SK-N-SH (cell line): ENCODE results near the gene AHRR. TPM values are rescaled to one million over a fixed set of nuclear protein-coding genes. Genes with fewer than 3 reads are reported as not detected.
"Not testable (repeated sequence)": the region's sequence is repeated elsewhere in the genome, so short reads cannot be mapped to it uniquely, and the experiment has no call there.

Experiments used
- CTCF ChIA-PET: fragments of 300-600, 350-600 bp; formaldehyde crosslinking; extraction: SDS; loops from one replicate; lab custom pipeline; 2021; lab: Yijun Ruan, JAX
- POLR2A ChIA-PET: fragments of 350-600 bp; sonication (Branson Sonifier 250); formaldehyde crosslinking; extraction: SDS; loops from one replicate; lab custom pipeline; 2020; ENCODE audit warnings: antibody characterized with exemption, inconsistent platforms; lab: Yijun Ruan, JAX
- DNase-seq: peaks from one replicate; pipeline ENCODE4 v3.0.0; 2012
- H2AFZ ChIP-seq: fragments of 200-600 bp; sonication (generic); 2 replicates; pipeline ENCODE4 v1.8.1; 2016; ENCODE audit warnings: antibody characterized with exemption, mild to moderate bottlenecking, low read depth
- H3F3A ChIP-seq: fragments of 200-600 bp; sonication (generic); replicated peaks from 2 replicates; pipeline ENCODE3; 2016; ENCODE audit warnings: antibody characterized with exemption, mild to moderate bottlenecking; ENCODE audit not compliant: insufficient read depth
- H3K27ac ChIP-seq, 2 experiments: fragments of 200-500 bp in 1 of 2; fragments of 200-600 bp in 1 of 2; sonication (Bioruptor generic) in 1 of 2; sonication (generic), shearing (Covaris generic) in 1 of 2; 2 replicates each; pipeline versions ENCODE4 v1.5.1 to v1.6.1; 2014 to 2016; ENCODE audit warnings: low read depth in 2 of 2, inconsistent platforms in 1 of 2, low read length in 1 of 2, mild to moderate bottlenecking in 1 of 2, mixed read lengths in 1 of 2
- H3K27me3 ChIP-seq: fragments of 200-600 bp; sonication (generic), shearing (Covaris generic); 2 replicates; pipeline ENCODE4 v1.6.1; 2016; ENCODE audit warnings: mixed run types; ENCODE audit not compliant: insufficient read depth
- H3K36me3 ChIP-seq, 2 experiments: fragments of 200-500 bp in 1 of 2; fragments of 200-600 bp in 1 of 2; sonication (Bioruptor generic) in 1 of 2; sonication (generic) in 1 of 2; replicated peaks in 1 of 2; 2 replicates each; pipeline versions ENCODE3 to v1.5.1; 2014 to 2016; ENCODE audit warnings: low read length in 1 of 2, mild to moderate bottlenecking in 1 of 2; ENCODE audit not compliant: insufficient read depth in 2 of 2, control insufficient read depth in 1 of 2
- H3K4me1 ChIP-seq, 2 experiments: fragments of 200-500 bp in 1 of 2; fragments of 200-600 bp in 1 of 2; sonication (Bioruptor generic) in 1 of 2; sonication (generic), shearing (Covaris generic) in 1 of 2; 2 replicates each; pipeline versions ENCODE4 v1.5.1 to v1.6.1; 2014 to 2016; ENCODE audit warnings: low read depth in 1 of 2, low read length in 1 of 2, mixed run types in 1 of 2; ENCODE audit not compliant: insufficient read depth in 2 of 2, control insufficient read depth in 1 of 2
- H3K4me2 ChIP-seq: fragments of 200-600 bp; sonication (generic), shearing (Covaris generic); 2 replicates; pipeline ENCODE4 v1.6.1; 2017; ENCODE audit warnings: mixed run types
- H3K4me3 ChIP-seq, 2 experiments: fragments of 200-500 bp in 1 of 2; fragments of 200-600 bp in 1 of 2; sonication (Bioruptor generic) in 1 of 2; sonication (generic), shearing (Covaris generic) in 1 of 2; 2 replicates each; pipeline versions ENCODE4 v1.5.1 to v1.8.1; 2014 to 2016; ENCODE audit warnings: low read depth in 2 of 2, inconsistent platforms in 1 of 2, low read length in 1 of 2, mild to moderate bottlenecking in 1 of 2, mixed read lengths in 1 of 2, moderate library complexity in 1 of 2
- H3K79me2 ChIP-seq: fragments of 200-600 bp; sonication (generic); 2 replicates; pipeline ENCODE4 v1.8.1; 2017; ENCODE audit warnings: mild to moderate bottlenecking; ENCODE audit not compliant: insufficient read depth
- H3K9ac ChIP-seq: fragments of 200-600 bp; sonication (generic); 2 replicates; pipeline ENCODE4 v1.6.1; 2017; ENCODE audit warnings: mixed run types
- H3K9me2 ChIP-seq: fragments of 200-600 bp; sonication (generic); 2 replicates; pipeline ENCODE4 v1.6.1; 2017; ENCODE audit warnings: mixed run types
- H3K9me3 ChIP-seq: fragments of 200-600 bp; sonication (generic); 2 replicates; pipeline ENCODE4 v1.6.1; 2017; ENCODE audit warnings: mixed run types, mild to moderate bottlenecking, moderate library complexity
- H4K20me1 ChIP-seq: fragments of 200-600 bp; sonication (generic); 2 replicates; pipeline ENCODE4 v1.6.1; 2017; ENCODE audit warnings: mild to moderate bottlenecking, mixed run types; ENCODE audit not compliant: insufficient read depth
- ELF1 ChIP-seq: IDR thresholded peaks from 2 replicates; pipeline ENCODE4 v1.4.0; 2012
- EZH2phosphoT487 ChIP-seq: fragments of 200-600 bp; sonication (generic); IDR thresholded peaks from 2 replicates; pipeline ENCODE4 v1.6.1; 2017; ENCODE audit warnings: low read depth, mixed run types, mild to moderate bottlenecking, antibody characterized with exemption, moderate library complexity, borderline replicate concordance
- FOXJ3 ChIP-seq: sonication (generic); formaldehyde crosslinking; IDR thresholded peaks from 2 replicates; pipeline ENCODE4 v1.5.1; 2020; ENCODE audit warnings: mild to moderate bottlenecking, missing genetic modification reagents
- GABPA ChIP-seq: IDR thresholded peaks from 2 replicates; pipeline ENCODE4 v1.4.0; 2012; ENCODE audit warnings: low read depth, mild to moderate bottlenecking
- GATA2 ChIP-seq: sonication (generic); formaldehyde crosslinking; IDR thresholded peaks from 2 replicates; pipeline ENCODE4 v1.5.0; 2020; ENCODE audit warnings: mild to moderate bottlenecking, missing genetic modification reagents
- NFIC ChIP-seq: IDR thresholded peaks from 2 replicates; pipeline ENCODE4 v1.4.0; 2012; ENCODE audit warnings: borderline replicate concordance
- NRF1 ChIP-seq: IDR thresholded peaks from 2 replicates; pipeline ENCODE4 v1.6.1; 2012; ENCODE audit warnings: low read depth, mild to moderate bottlenecking, low read length
- POLR2AphosphoS5 ChIP-seq: IDR thresholded peaks from 2 replicates; pipeline ENCODE4 v1.6.1; 2012; ENCODE audit warnings: low read depth, low read length
- RCOR1 ChIP-seq: fragments of 150-350 bp; IDR thresholded peaks from 2 replicates; pipeline ENCODE4 v1.6.1; 2017; ENCODE audit warnings: antibody characterized with exemption, low read length
- RFX5 ChIP-seq: IDR thresholded peaks from 2 replicates; pipeline ENCODE4 v1.6.1; 2012; ENCODE audit warnings: mild to moderate bottlenecking, improper control_type of control experiment, low read length
- RXRA ChIP-seq: IDR thresholded peaks from 2 replicates; pipeline ENCODE4 v1.4.0; 2012; ENCODE audit warnings: low read depth, mild to moderate bottlenecking, borderline replicate concordance
- TCF12 ChIP-seq: IDR thresholded peaks from 2 replicates; pipeline ENCODE4 v1.4.0; 2012
- TEAD4 ChIP-seq: IDR thresholded peaks from 2 replicates; pipeline ENCODE4 v1.4.0; 2012; ENCODE audit warnings: mild to moderate bottlenecking, borderline replicate concordance; ENCODE audit not compliant: insufficient read depth
- YY1 ChIP-seq: IDR thresholded peaks from 2 replicates; pipeline ENCODE4 v1.4.0; 2012; ENCODE audit warnings: low read depth, mild to moderate bottlenecking
- ZBTB33 ChIP-seq: IDR thresholded peaks from 2 replicates; pipeline ENCODE4 v1.4.0; 2012; ENCODE audit warnings: low read depth, borderline replicate concordance
- WGBS: methylation state at CpG from one replicate; pipeline ENCODE4 v1.1.6; 2017; ENCODE audit warnings: low lambda C conversion rate; 5-methylcytosine and 5-hydroxymethylcytosine counted together
- polyA plus RNA-seq, 3 experiments: library from polyadenylated mRNA; depleted of rRNA; stranded (reverse); fragments of >200 nt; gene quantifications; 2 replicates each; pipeline ENCODE4 v1.2.3, GENCODE V29; 2012
- TF ChIP-seq, protein P1 (sequence below): fragments of 200-600 bp; sonication (generic); IDR thresholded peaks from 2 replicates; pipeline ENCODE4 v1.6.1; 2017; ENCODE audit warnings: antibody characterized with exemption, mild to moderate bottlenecking, moderate library complexity
- TF ChIP-seq, protein P2 (sequence below): fragments of 150-350 bp; IDR thresholded peaks from 2 replicates; pipeline ENCODE4 v1.6.1; 2017; ENCODE audit warnings: antibody characterized with exemption, low read length, low read depth, borderline replicate concordance

Gene AHRR
- polyA plus RNA-seq, 1 of the 3 experiments (the other 2 are of a cell fraction): 0.71 TPM

DNA sequence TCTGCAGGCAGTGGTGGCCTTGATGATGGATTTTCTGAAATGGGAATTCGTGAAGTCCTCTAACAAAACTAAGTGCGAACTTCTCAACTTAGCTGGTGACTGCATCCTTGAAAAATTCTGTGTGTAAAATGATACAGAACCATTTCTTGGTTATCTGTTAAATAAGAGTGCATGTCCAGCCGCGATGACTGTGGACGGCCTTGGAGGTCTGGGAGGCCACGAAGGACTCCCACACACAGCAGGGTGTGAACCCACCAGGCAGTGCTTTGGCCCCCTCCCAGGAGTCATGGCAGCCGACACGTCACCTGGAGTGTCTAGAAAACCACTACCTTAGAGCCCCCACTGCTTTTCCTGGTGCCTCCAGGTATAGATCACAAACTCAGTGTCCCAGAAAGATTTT lies 17.8 kb upstream of the AHRR start:
- H3K27me3 ChIP-seq, CTCF ChIA-PET, POLR2A ChIA-PET, H3K9ac ChIP-seq, H3K4me3 ChIP-seq, H3F3A ChIP-seq, H2AFZ ChIP-seq, DNase-seq, H3K9me2 ChIP-seq, H3K9me3 ChIP-seq, H3K4me2 ChIP-seq, H3K27ac ChIP-seq: not testable (repeated sequence)
- Histone ChIP-seq H4K20me1 (peaks cover 77% of the 10 kb centered on the region), H3K36me3 (peaks cover 4 to 32% of the 10 kb centered on the region in 2 experiments), H3K79me2 (peaks cover 51% of the 10 kb centered on the region; the same call in 1 of the 2 replicates), H3K4me1 (peaks cover 0 to 12% of the 10 kb centered on the region in 2 experiments; a peak in 1 of 4 replicates)
- WGBS: 93% methylated on average over 4 of the region's 8 CpGs

- H3F3A ChIP-seq: no peaks in the 10 kb centered on the region
- ChIA-PET POLR2A (no interaction called here), CTCF (no interaction called here)
- H3K9me3 ChIP-seq: no peaks in the 10 kb centered on the region
- peaks cover 0 to 12% of the 10 kb centered on the region in 2 experiments; a peak in 1 of 4 replicates for H3K4me1 ChIP-seq
- no peaks in the 10 kb centered on the region for H3K9me2 ChIP-seq
- no peak overlapping the region for H2AFZ ChIP-seq
- no peak overlapping the region for H3K4me3 ChIP-seq
- no peak for DNase-seq
- H3K27me3 ChIP-seq: no peaks in the 10 kb centered on the region
- no peak for TF ChIP-seq FOXJ3
- no peak for TF ChIP-seq RXRA
- TF ChIP-seq, protein P1, sequence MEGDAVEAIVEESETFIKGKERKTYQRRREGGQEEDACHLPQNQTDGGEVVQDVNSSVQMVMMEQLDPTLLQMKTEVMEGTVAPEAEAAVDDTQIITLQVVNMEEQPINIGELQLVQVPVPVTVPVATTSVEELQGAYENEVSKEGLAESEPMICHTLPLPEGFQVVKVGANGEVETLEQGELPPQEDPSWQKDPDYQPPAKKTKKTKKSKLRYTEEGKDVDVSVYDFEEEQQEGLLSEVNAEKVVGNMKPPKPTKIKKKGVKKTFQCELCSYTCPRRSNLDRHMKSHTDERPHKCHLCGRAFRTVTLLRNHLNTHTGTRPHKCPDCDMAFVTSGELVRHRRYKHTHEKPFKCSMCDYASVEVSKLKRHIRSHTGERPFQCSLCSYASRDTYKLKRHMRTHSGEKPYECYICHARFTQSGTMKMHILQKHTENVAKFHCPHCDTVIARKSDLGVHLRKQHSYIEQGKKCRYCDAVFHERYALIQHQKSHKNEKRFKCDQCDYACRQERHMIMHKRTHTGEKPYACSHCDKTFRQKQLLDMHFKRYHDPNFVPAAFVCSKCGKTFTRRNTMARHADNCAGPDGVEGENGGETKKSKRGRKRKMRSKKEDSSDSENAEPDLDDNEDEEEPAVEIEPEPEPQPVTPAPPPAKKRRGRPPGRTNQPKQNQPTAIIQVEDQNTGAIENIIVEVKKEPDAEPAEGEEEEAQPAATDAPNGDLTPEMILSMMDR: no peak
- TF ChIP-seq EZH2phosphoT487: no peak
- no peak for TF ChIP-seq POLR2AphosphoS5
- no peak for TF ChIP-seq TEAD4
- TF ChIP-seq ZBTB33: no peak
- no peak for TF ChIP-seq NRF1
- TF ChIP-seq ELF1: no peak
- no peak for TF ChIP-seq GABPA
- no peak for TF ChIP-seq GATA2 (CRISPR knock-in tag)
- TF ChIP-seq, protein P2, sequence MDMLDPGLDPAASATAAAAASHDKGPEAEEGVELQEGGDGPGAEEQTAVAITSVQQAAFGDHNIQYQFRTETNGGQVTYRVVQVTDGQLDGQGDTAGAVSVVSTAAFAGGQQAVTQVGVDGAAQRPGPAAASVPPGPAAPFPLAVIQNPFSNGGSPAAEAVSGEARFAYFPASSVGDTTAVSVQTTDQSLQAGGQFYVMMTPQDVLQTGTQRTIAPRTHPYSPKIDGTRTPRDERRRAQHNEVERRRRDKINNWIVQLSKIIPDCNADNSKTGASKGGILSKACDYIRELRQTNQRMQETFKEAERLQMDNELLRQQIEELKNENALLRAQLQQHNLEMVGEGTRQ: no peak
- TF ChIP-seq RCOR1: no peak
- no peak for TF ChIP-seq NFIC
- TF ChIP-seq YY1: no peak
- no peak for TF ChIP-seq RFX5
- TF ChIP-seq TCF12: no peak
- peaks cover 50% of the 10 kb centered on the region; the same call in 1 of the 2 replicates for H3K79me2 ChIP-seq
- H3K36me3 ChIP-seq: peaks cover 4 to 39% of the 10 kb centered on the region in 2 experiments
- 79% methylated on average over 7 of the region's 9 CpGs for WGBS
- no peak overlapping the region for H3K4me2 ChIP-seq
- no peak overlapping the region; a peak in 1 of 4 replicates for H3K27ac ChIP-seq
- H4K20me1 ChIP-seq: peaks cover 74% of the 10 kb centered on the region
- no peak overlapping the region for H3K9ac ChIP-seq
These were observed 16.5 kb upstream of the AHRR start for GRCh38 chr5:305050-305449.
